ENCODE data around the gene IL17RA. TPM values are rescaled to one million over a fixed set of nuclear protein-coding genes. Genes with fewer than 3 reads are reported as not detected.
"Not testable (repeated sequence)": the region's sequence is repeated elsewhere in the genome, so short reads cannot be mapped to it uniquely, and the experiment has no call there.

Gene IL17RA
- total RNA-seq (4.7 and 6.5 TPM in 2 replicates), polyA plus RNA-seq (3.3 and 5.7 TPM in 2 replicates)

GRCh38 chr22:17084554-17085276 is at the start of gene IL17RA:
IL17RA (plus strand) TSS chr22:17085000; CDS start chr22:17085092, 92 bp downstream.
- no peaks in the 10 kb centered on the region for H3K9me3 ChIP-seq (ENCODE audit: low read depth)
- H3K4me3 ChIP-seq, result peak within 1 kb of the TSS; percentile 70
- no peaks in the 10 kb centered on the region for H3K36me3 ChIP-seq
- DNase-seq (ENCODE audit: low read depth in 1 of 2, low spot score in 1 of 2), result peak; percentile 88 to 91
- TF ChIP-seq CTCF (IDR thresholded peaks at IDR 0.05; ENCODE audit: low read depth, low read length), result no peak
- H3K27me3 ChIP-seq, result peaks cover 32% of the 10 kb centered on the region
- H3K27ac ChIP-seq, result no peak within 1 kb of the TSS
- H3K4me1 ChIP-seq (ENCODE audit: low read depth), result no peaks in the 10 kb centered on the region

GRCh38 chr22:17035246-17035645 is 49.6 kb upstream of the IL17RA start:
- Histone ChIP-seq H3K27me3 (no peaks in the 10 kb centered on the region), H3K4me1 (ENCODE audit: low read depth) (no peaks in the 10 kb centered on the region), H3K4me3 (no peak overlapping the region), H3K27ac (no peak overlapping the region), H3K9me3 (ENCODE audit: low read depth) (no peaks in the 10 kb centered on the region), H3K36me3 (no peaks in the 10 kb centered on the region)
- DNase-seq (ENCODE audit: low read depth in 1 of 2, low spot score in 1 of 2), result no peak
- TF ChIP-seq CTCF (IDR thresholded peaks at IDR 0.05; ENCODE audit: low read depth, low read length), result no peak

- not testable (repeated sequence) for DNase-seq (ENCODE audit: low read depth in 1 of 2, low spot score in 1 of 2)
Observed at GRCh38 chr22:17035976-17036841, 48.6 kb upstream of the IL17RA start.

GRCh38 chr22:17036842-17037711 is 47.7 kb upstream of the IL17RA start:
- not testable (repeated sequence) for H3K27ac ChIP-seq; H3K4me1 ChIP-seq (ENCODE audit: low read depth); H3K4me3 ChIP-seq; DNase-seq (ENCODE audit: low read depth in 1 of 2, low spot score in 1 of 2); H3K9me3 ChIP-seq (ENCODE audit: low read depth); H3K36me3 ChIP-seq; H3K27me3 ChIP-seq

More at GRCh38 chr22:17035976-17036841, 48.6 kb upstream of the IL17RA start:
- not testable (repeated sequence) for H3K27ac ChIP-seq; H3K4me1 ChIP-seq (ENCODE audit: low read depth); H3K27me3 ChIP-seq; H3K9me3 ChIP-seq (ENCODE audit: low read depth); H3K36me3 ChIP-seq; H3K4me3 ChIP-seq

- Histone ChIP-seq H3K9me3 (ENCODE audit: low read depth) (no peaks in the 10 kb centered on the region), H3K36me3 (no peaks in the 10 kb centered on the region), H3K27ac (no peak overlapping the region), H3K4me3 (no peak overlapping the region), H3K27me3 (no peaks in the 10 kb centered on the region), H3K4me1 (ENCODE audit: low read depth) (no peaks in the 10 kb centered on the region)
- TF ChIP-seq CTCF (IDR thresholded peaks at IDR 0.05; ENCODE audit: low read depth, low read length), result no peak
- DNase-seq (ENCODE audit: low read depth in 1 of 2, low spot score in 1 of 2), result no peak
Observed at GRCh38 chr22:17043521-17043920, 41.3 kb upstream of the IL17RA start.
